H9 (cell line): Measurements from ENCODE around the gene WNT4. TPM values are rescaled to one million over a fixed set of nuclear protein-coding genes. Genes with fewer than 3 reads are reported as not detected.
A peak's percentile ranks its signal among the peaks of the same experiment; 100 is the strongest.

ENCODE experiments used
- DNase-seq: peaks from one replicate; pipeline ENCODE4 v3.0.0-alpha.2; 2017
- H2AFZ ChIP-seq: one replicate; pipeline ENCODE4 v1.6.1; 2013; ENCODE audit warnings: mild to moderate bottlenecking, low read length, control low read depth, moderate library complexity
- H2AK5ac ChIP-seq: 2 replicates; pipeline ENCODE4 v1.6.1; 2013; ENCODE audit warnings: low read length, control low read depth, mixed read lengths; ENCODE audit not compliant: insufficient read length
- H2BK120ac ChIP-seq: one replicate; pipeline ENCODE4 v1.6.1; 2013; ENCODE audit warnings: low read depth, mild to moderate bottlenecking, low read length, control low read depth, inconsistent platforms; ENCODE audit not compliant: poor library complexity, severe bottlenecking
- H2BK12ac ChIP-seq: 2 replicates; pipeline ENCODE4 v1.6.1; 2013; ENCODE audit warnings: low read length, control low read depth, mixed read lengths, low read depth; ENCODE audit not compliant: insufficient read length
- H2BK15ac ChIP-seq: 2 replicates; pipeline ENCODE4 v1.6.1; 2013; ENCODE audit warnings: low read depth, low read length, control low read depth
- H2BK20ac ChIP-seq: one replicate; pipeline ENCODE4 v1.6.1; 2013; ENCODE audit warnings: low read depth, mild to moderate bottlenecking, low read length, control low read depth, inconsistent platforms; ENCODE audit not compliant: poor library complexity, severe bottlenecking
- H2BK5ac ChIP-seq: 2 replicates; pipeline ENCODE4 v1.6.1; 2013; ENCODE audit warnings: low read length, control low read depth, mixed read lengths; ENCODE audit not compliant: insufficient read length
- H3K14ac ChIP-seq: 2 replicates; pipeline ENCODE4 v1.6.1; 2013; ENCODE audit warnings: low read length, control low read depth; ENCODE audit not compliant: insufficient read depth
- H3K18ac ChIP-seq: 2 replicates; pipeline ENCODE4 v1.6.1; 2013; ENCODE audit warnings: low read depth, mild to moderate bottlenecking, mixed read lengths, low read length, control low read depth; ENCODE audit not compliant: insufficient read length
- H3K23ac ChIP-seq: 2 replicates; pipeline ENCODE4 v1.6.1; 2013; ENCODE audit warnings: low read length, control low read depth, mixed read lengths, low read depth; ENCODE audit not compliant: insufficient read length
- H3K23me2 ChIP-seq: 2 replicates; pipeline ENCODE4 v1.6.1; 2013; ENCODE audit warnings: low read depth, mild to moderate bottlenecking, mixed read lengths, low read length, control low read depth; ENCODE audit not compliant: insufficient read length, poor library complexity, severe bottlenecking
- H3K27ac ChIP-seq: 2 replicates; pipeline ENCODE4 v1.5.1; 2013; ENCODE audit warnings: low read length, control low read depth, mixed read lengths, low read depth; ENCODE audit not compliant: insufficient read length
- H3K27me3 ChIP-seq: 2 replicates; pipeline ENCODE4 v1.6.1; 2013; ENCODE audit warnings: low read length, control low read depth, inconsistent platforms; ENCODE audit not compliant: insufficient read depth
- H3K4ac ChIP-seq: 2 replicates; pipeline ENCODE4 v1.6.1; 2013; ENCODE audit warnings: low read depth, mild to moderate bottlenecking, control low read depth, inconsistent platforms, low read length, moderate library complexity
- H3K4me1 ChIP-seq: 2 replicates; pipeline ENCODE4 v1.6.1; 2013; ENCODE audit warnings: low read length, control low read depth, inconsistent platforms; ENCODE audit not compliant: insufficient read depth
- H3K4me2 ChIP-seq: 2 replicates; pipeline ENCODE4 v1.6.1; 2013; ENCODE audit warnings: low read length, control low read depth, mixed read lengths; ENCODE audit not compliant: insufficient read length, insufficient read depth
- H3K56ac ChIP-seq: 2 replicates; pipeline ENCODE4 v1.6.1; 2013; ENCODE audit warnings: low read depth, mild to moderate bottlenecking, mixed read lengths, low read length, control low read depth; ENCODE audit not compliant: insufficient read length
- H3K79me1 ChIP-seq: 2 replicates; pipeline ENCODE4 v1.6.1; 2013; ENCODE audit warnings: low read depth, mild to moderate bottlenecking, moderate library complexity, low read length, control low read depth, inconsistent platforms; ENCODE audit not compliant: insufficient read depth, poor library complexity, severe bottlenecking
- H3K79me2 ChIP-seq: 2 replicates; pipeline ENCODE4 v1.6.1; 2013; ENCODE audit warnings: low read length, control low read depth, inconsistent platforms; ENCODE audit not compliant: insufficient read depth
- H3K9ac ChIP-seq: 2 replicates; pipeline ENCODE4 v1.6.1; 2013; ENCODE audit warnings: low read length, control low read depth, mixed read lengths; ENCODE audit not compliant: insufficient read length; ENCODE audit errors: extremely low read depth
- H3K9me3 ChIP-seq: one replicate; pipeline ENCODE4 v1.6.1; 2013; ENCODE audit warnings: low read depth, low read length, inconsistent platforms; ENCODE audit not compliant: control insufficient read depth
- H3T11ph ChIP-seq: one replicate; pipeline ENCODE4 v1.6.1; 2013; ENCODE audit warnings: mild to moderate bottlenecking, low read length, control low read depth, inconsistent platforms
- H4K20me1 ChIP-seq: one replicate; pipeline ENCODE4 v1.6.1; 2013; ENCODE audit not compliant: control insufficient read depth, insufficient read length, insufficient read depth
- H4K5ac ChIP-seq: 2 replicates; pipeline ENCODE4 v1.6.1; 2013; ENCODE audit warnings: low read depth, mild to moderate bottlenecking, mixed read lengths, low read length, control low read depth; ENCODE audit not compliant: insufficient read length
- H4K8ac ChIP-seq: replicated peaks from 2 replicates; pipeline ENCODE4 v1.6.1; 2013; ENCODE audit warnings: low read length, control low read depth, mixed read lengths, low read depth; ENCODE audit not compliant: insufficient read length
- H4K91ac ChIP-seq: 2 replicates; pipeline ENCODE4 v1.6.1; 2013; ENCODE audit warnings: low read depth, mild to moderate bottlenecking, moderate library complexity, mixed read lengths, low read length, control low read depth; ENCODE audit not compliant: insufficient read length
- H3K27ac Mint-ChIP-seq, 3 experiments: 2 replicates in 2 of 3; 3 replicates in 1 of 3; pipeline ENCODE4 v1.8.0; 2020 to 2021; ENCODE audit warnings: mixed read lengths in 3 of 3, mild to moderate bottlenecking in 1 of 3, moderate library complexity in 1 of 3
- H3K27me3 Mint-ChIP-seq: 2 replicates; pipeline ENCODE4 v1.8.0; 2021; ENCODE audit warnings: low read depth, mild to moderate bottlenecking, moderate library complexity, mixed read lengths
- H3K36me3 Mint-ChIP-seq, 3 experiments: 2 replicates in 2 of 3; 3 replicates in 1 of 3; pipeline ENCODE4 v1.8.0; 2020 to 2021; ENCODE audit warnings: low read depth in 3 of 3, mixed read lengths in 3 of 3; ENCODE audit not compliant: insufficient read depth in 1 of 3
- H3K4me1 Mint-ChIP-seq, 2 experiments: 2 replicates each; pipeline ENCODE4 v1.8.0; 2020; ENCODE audit warnings: mixed read lengths in 2 of 2
- H3K4me3 Mint-ChIP-seq, 2 experiments: 2 replicates in 1 of 2; 3 replicates in 1 of 2; pipeline ENCODE4 v1.8.0; 2020 to 2021; ENCODE audit warnings: mild to moderate bottlenecking in 2 of 2, mixed read lengths in 2 of 2, moderate library complexity in 1 of 2
- H3K9me3 Mint-ChIP-seq, 2 experiments: 2 replicates in 1 of 2; 3 replicates in 1 of 2; pipeline ENCODE4 v1.8.0; 2020; ENCODE audit warnings: mild to moderate bottlenecking in 2 of 2, mixed read lengths in 2 of 2, moderate library complexity in 1 of 2
- WGBS: extraction: QIAGEN DNeasy Blood & Tissue Kit; methylation state at CpG from one replicate; pipeline ENCODE4 v1.1.7; 2013; ENCODE audit warnings: missing lambda C conversion rate, low lambda C conversion rate, mixed read lengths; ENCODE audit not compliant: insufficient read length; ENCODE audit errors: extremely low coverage; 5-methylcytosine and 5-hydroxymethylcytosine counted together
- total RNA-seq: library from RNA; stranded (reverse); gene quantifications from 2 replicates; pipeline ENCODE4 v1.2.1, GENCODE V29; 2021
- TF ChIP-seq, protein P1 (sequence below): fragments of 200-600 bp; sonication (generic); conservative IDR thresholded peaks from 3 replicates; pipeline ENCODE4 v1.8.0; 2021; ENCODE audit warnings: antibody characterized with exemption, mild to moderate bottlenecking

Gene WNT4
- total RNA-seq, 1 experiment from 2014 or later: 1.4 TPM

DNA sequence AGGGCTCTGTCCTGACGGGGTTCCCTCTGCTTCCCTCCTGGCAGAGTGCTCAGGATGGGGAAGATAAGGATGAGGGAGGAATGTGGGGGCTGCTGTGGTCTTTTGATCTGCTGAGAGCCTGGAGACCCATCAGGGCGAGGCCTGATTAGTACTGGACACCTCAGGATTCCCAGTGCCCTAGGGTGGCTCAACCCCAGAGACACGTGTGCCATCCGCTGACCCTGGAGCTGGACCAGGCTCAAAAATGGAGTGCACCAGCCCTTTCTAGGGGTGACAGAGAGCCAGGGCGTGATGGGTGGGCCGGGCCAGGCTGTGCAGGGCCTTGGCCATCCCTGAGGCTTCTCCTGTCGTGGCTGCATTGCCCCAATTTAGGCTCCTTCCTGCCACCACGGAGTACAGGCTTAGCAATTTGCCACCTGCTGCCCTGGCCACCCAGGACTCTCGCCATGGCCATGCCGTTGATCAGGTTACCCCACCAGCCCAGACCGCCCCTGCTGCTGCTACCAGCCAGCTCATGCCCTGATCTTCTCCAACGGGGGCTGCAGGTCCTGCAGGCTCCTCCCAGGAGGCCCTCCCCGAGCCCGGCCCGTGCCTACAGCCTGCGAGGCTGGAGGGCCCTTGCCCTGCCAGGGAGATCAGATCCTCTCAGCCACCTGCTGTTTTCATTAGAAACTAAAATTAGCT, 9.5 kb downstream of the WNT4 start:
- Histone ChIP-seq H3K14ac (no peak overlapping the region), H2BK15ac (no peak overlapping the region), H3K23ac (no peak overlapping the region), H3K79me1 (no peaks in the 10 kb centered on the region), H2AFZ (no peak overlapping the region), H3K27ac (no peak overlapping the region), H2BK12ac (no peak overlapping the region), H3K79me2 (no peaks in the 10 kb centered on the region), H3K9ac (no peak overlapping the region), H3K4me2 (no peak overlapping the region), H3T11ph (no peak overlapping the region), H3K4me1 (no peaks in the 10 kb centered on the region), H3K18ac (no peak overlapping the region), H3K4ac (no peak overlapping the region), H3K56ac (no peak overlapping the region), H2BK20ac (no peak overlapping the region), H3K9me3 (no peaks in the 10 kb centered on the region), H4K20me1 (no peaks in the 10 kb centered on the region), H2BK5ac (no peak overlapping the region), H3K23me2 (no peaks in the 10 kb centered on the region), H2BK120ac (no peak overlapping the region), H4K5ac (no peak overlapping the region), H4K8ac (no peak overlapping the region), H3K27me3 (no peaks in the 10 kb centered on the region), H4K91ac (no peak overlapping the region), H2AK5ac (no peak overlapping the region)
- DNase-seq: peak; percentile 44
- Mint-ChIP-seq H3K4me1 (peaks cover 27 to 40% of the 10 kb centered on the region in 2 experiments), H3K36me3 (no peaks in the 10 kb centered on the region), H3K4me3 (no peak overlapping the region), H3K27me3 (peaks cover 10% of the 10 kb centered on the region), H3K9me3 (no peaks in the 10 kb centered on the region; a peak in 1 of 5 replicates), H3K27ac (peak overlapping the region in 1 of 3 experiments; percentile 33; a peak in 1 of 7 replicates)
- no CpG with 5 or more reads among the region's 16 CpGs for WGBS
- TF ChIP-seq, protein P1, sequence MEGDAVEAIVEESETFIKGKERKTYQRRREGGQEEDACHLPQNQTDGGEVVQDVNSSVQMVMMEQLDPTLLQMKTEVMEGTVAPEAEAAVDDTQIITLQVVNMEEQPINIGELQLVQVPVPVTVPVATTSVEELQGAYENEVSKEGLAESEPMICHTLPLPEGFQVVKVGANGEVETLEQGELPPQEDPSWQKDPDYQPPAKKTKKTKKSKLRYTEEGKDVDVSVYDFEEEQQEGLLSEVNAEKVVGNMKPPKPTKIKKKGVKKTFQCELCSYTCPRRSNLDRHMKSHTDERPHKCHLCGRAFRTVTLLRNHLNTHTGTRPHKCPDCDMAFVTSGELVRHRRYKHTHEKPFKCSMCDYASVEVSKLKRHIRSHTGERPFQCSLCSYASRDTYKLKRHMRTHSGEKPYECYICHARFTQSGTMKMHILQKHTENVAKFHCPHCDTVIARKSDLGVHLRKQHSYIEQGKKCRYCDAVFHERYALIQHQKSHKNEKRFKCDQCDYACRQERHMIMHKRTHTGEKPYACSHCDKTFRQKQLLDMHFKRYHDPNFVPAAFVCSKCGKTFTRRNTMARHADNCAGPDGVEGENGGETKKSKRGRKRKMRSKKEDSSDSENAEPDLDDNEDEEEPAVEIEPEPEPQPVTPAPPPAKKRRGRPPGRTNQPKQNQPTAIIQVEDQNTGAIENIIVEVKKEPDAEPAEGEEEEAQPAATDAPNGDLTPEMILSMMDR: no peak
